HG02852 (cell line): ENCODE data around the gene OMG.
"Not testable (repeated sequence)": the region's sequence is repeated elsewhere in the genome, so short reads cannot be mapped to it uniquely, and the experiment has no call there.

ENCODE experiments used
- ATAC-seq: cut with Tn5 transposase; IDR thresholded peaks from one replicate; pipeline ENCODE4 v1.9.1; 2021; ENCODE audit warnings: mild to moderate bottlenecking, moderate library complexity; ENCODE audit not compliant: unreplicated experiment

The OMG gene

GRCh38 chr17:31297090-31297489 lies at the start of gene OMG:
Gene OMG (minus strand): TSS chr17:31297239. CDS start chr17:31296331, 908 bp downstream.
- no peak for ATAC-seq

- not testable (repeated sequence) for ATAC-seq
Measured at GRCh38 chr17:31345191-31345747, 48.2 kb upstream of the OMG start.

- ATAC-seq = no peak
Measured at GRCh38 chr17:31339906-31340661, 43.0 kb upstream of the OMG start.

GRCh38 chr17:31329221-31329620 lies 32.2 kb upstream of the OMG start:
- no peak for ATAC-seq

- ATAC-seq = no peak
Measured at GRCh38 chr17:31328160-31328535, 31.1 kb upstream of the OMG start.

GRCh38 chr17:31327534-31328159 lies 30.6 kb upstream of the OMG start:
- no peak for ATAC-seq

- ATAC-seq = no peak
Measured at GRCh38 chr17:31323551-31323950, 26.5 kb upstream of the OMG start.

- no peak for ATAC-seq
Measured at GRCh38 chr17:31321966-31322365, 24.9 kb upstream of the OMG start.

- peak; percentile 34 for ATAC-seq
Measured at GRCh38 chr17:31321481-31321880, 24.4 kb upstream of the OMG start, which contains the start of gene EVI2A. Gene EVI2A (minus strand): TSS chr17:31321622. CDS start chr17:31319013, 2,609 bp downstream.

- ATAC-seq = no peak
Measured at GRCh38 chr17:31320791-31321190, 23.8 kb upstream of the OMG start.

GRCh38 chr17:31320241-31320640 lies 23.2 kb upstream of the OMG start:
- no peak for ATAC-seq

GRCh38 chr17:31318851-31319661 lies 22.0 kb upstream of the OMG start:
- peak; percentile 5 for ATAC-seq

GRCh38 chr17:31318298-31318801 lies 21.3 kb upstream of the OMG start:
- peak; percentile 41 for ATAC-seq

- no peak for ATAC-seq
Measured at GRCh38 chr17:31314782-31315100, 17.7 kb upstream of the OMG start.

- ATAC-seq = no peak
Measured at GRCh38 chr17:31313982-31314781, 17.1 kb upstream of the OMG start, which contains the start of gene EVI2B. Gene EVI2B (minus strand): TSS chr17:31314054. CDS start chr17:31305609, 8,445 bp downstream.

- ATAC-seq = not testable (repeated sequence)
Measured at GRCh38 chr17:31312223-31312622, 15.2 kb upstream of the OMG start.

- no peak for ATAC-seq
Measured at GRCh38 chr17:31311526-31311925, 14.5 kb upstream of the OMG start.

GRCh38 chr17:31310886-31311285 lies 13.8 kb upstream of the OMG start:
- no peak for ATAC-seq

- ATAC-seq = no peak
Measured at GRCh38 chr17:31310260-31310659, 13.2 kb upstream of the OMG start.

- no peak for ATAC-seq
Measured at GRCh38 chr17:31309556-31309955, 12.5 kb upstream of the OMG start.
